Measurements from ENCODE around the gene CLDN15. TPM values are rescaled to one million over a fixed set of nuclear protein-coding genes. Genes with fewer than 3 reads are reported as not detected.

The CLDN15 gene
- total and polyA plus RNA-seq, 8 donors = 1.2 to 131 (median 6.0) TPM

DNA sequence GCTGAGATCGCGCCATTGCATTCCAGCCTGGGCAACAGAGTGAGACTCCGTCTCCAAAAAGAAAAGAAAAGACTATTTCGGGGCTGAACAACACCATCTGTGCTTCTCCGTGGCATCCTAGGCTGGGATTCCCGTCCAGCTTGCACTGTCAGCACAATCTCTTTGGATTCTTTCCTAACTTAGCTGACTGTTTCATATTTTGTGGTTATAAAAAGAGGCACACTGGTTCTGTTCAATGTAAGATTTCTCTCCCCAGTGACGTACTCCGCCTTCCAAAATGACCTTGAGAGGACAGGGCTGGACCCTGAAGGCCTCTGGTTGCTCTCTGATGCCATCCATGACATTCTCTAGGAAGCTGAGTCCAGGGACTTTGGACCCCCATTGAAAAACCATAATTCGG is 10.9 kb downstream of the CLDN15 start:
- no peak for TF ChIP-seq EP300 (IDR thresholded peaks at IDR 0.05)
- TF ChIP-seq POLR2A (IDR thresholded peaks at IDR 0.05) = no peak
- no peak for TF ChIP-seq POLR2AphosphoS5 (IDR thresholded peaks at IDR 0.05)
- TF ChIP-seq, protein P1, sequence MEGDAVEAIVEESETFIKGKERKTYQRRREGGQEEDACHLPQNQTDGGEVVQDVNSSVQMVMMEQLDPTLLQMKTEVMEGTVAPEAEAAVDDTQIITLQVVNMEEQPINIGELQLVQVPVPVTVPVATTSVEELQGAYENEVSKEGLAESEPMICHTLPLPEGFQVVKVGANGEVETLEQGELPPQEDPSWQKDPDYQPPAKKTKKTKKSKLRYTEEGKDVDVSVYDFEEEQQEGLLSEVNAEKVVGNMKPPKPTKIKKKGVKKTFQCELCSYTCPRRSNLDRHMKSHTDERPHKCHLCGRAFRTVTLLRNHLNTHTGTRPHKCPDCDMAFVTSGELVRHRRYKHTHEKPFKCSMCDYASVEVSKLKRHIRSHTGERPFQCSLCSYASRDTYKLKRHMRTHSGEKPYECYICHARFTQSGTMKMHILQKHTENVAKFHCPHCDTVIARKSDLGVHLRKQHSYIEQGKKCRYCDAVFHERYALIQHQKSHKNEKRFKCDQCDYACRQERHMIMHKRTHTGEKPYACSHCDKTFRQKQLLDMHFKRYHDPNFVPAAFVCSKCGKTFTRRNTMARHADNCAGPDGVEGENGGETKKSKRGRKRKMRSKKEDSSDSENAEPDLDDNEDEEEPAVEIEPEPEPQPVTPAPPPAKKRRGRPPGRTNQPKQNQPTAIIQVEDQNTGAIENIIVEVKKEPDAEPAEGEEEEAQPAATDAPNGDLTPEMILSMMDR (IDR thresholded peaks at IDR 0.05) = no peak
- DNase-seq = no peak
- intact Hi-C loops (cut with DNase I; ENCODE audit: low total_unique reads) = no loop called here
- no peak overlapping the region for H3K4me3 ChIP-seq
- H3K9me3 ChIP-seq = no peaks in the 10 kb centered on the region
- WGBS, 5 donors = 83 to 96% (median 91%) methylated on average over 9 of the region's 9 CpGs
- H3K36me3 ChIP-seq = peaks cover 41 to 92% (median 77%) of the 10 kb centered on the region in 4 donors
- H3K4me1 ChIP-seq = peaks cover under 1 to 16% (median 15%) of the 10 kb centered on the region in 4 donors
- H3K27ac ChIP-seq = no peak overlapping the region
- no peaks in the 10 kb centered on the region for H3K27me3 ChIP-seq

DNA sequence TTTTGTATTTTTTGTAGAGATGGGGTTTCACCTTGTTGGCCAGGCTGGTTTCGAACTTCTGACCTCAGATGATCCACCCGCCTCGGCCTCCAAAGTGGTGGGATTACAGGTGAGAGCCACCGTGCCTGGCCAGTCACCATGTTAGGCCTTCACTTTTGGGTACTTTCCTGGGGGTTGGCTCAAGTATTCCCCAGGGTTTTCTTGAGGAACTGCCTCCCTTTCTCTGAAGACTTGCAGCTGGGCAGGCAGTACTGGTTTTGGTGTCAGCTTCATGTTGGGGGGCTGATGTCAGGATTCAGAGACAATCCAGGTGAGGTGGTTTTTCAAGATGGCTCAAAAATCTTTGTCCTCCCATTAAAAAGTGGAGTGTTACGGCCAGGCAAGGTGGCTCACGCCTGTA is 12.0 kb downstream of the CLDN15 start:
- DNase-seq = no peak
- no peak overlapping the region for H3K4me3 ChIP-seq
- no peak for TF ChIP-seq EP300 (IDR thresholded peaks at IDR 0.05)
- no peak for TF ChIP-seq POLR2A (IDR thresholded peaks at IDR 0.05)
- TF ChIP-seq POLR2AphosphoS5 (IDR thresholded peaks at IDR 0.05) = no peak
- TF ChIP-seq, protein P1 (IDR thresholded peaks at IDR 0.05) = no peak
- peaks cover 41 to 88% (median 80%) of the 10 kb centered on the region in 4 donors for H3K36me3 ChIP-seq
- intact Hi-C loops (cut with DNase I; ENCODE audit: low total_unique reads) = no loop called here
- H3K9me3 ChIP-seq = no peaks in the 10 kb centered on the region
- H3K27ac ChIP-seq = no peak overlapping the region
- no peaks in the 10 kb centered on the region for H3K27me3 ChIP-seq
- WGBS, 5 donors = 92 to 96% (median 94%) methylated on average over 5 to 6 of the region's 6 CpGs
- H3K4me1 ChIP-seq = peaks cover 0 to 14% (median 11%) of the 10 kb centered on the region in 4 donors

- WGBS, 5 donors = 92 to 98% (median 97%) methylated on average over 13 to 15 of the region's 15 CpGs
- H3K36me3 ChIP-seq = peaks cover 39 to 71% (median 67%) of the 10 kb centered on the region in 4 donors
- TF ChIP-seq POLR2A (IDR thresholded peaks at IDR 0.05) = no peak
- TF ChIP-seq EP300 (IDR thresholded peaks at IDR 0.05) = no peak
- TF ChIP-seq POLR2AphosphoS5 (IDR thresholded peaks at IDR 0.05) = no peak
- TF ChIP-seq, protein P1 (IDR thresholded peaks at IDR 0.05) = no peak
- no peaks in the 10 kb centered on the region for H3K27me3 ChIP-seq
- H3K9me3 ChIP-seq = no peaks in the 10 kb centered on the region
- H3K27ac ChIP-seq = no peak overlapping the region
- H3K4me1 ChIP-seq = peaks cover 17 to 32% (median 27%) of the 10 kb centered on the region in 4 donors
- DNase-seq = no peak
- intact Hi-C loops (cut with DNase I; ENCODE audit: low total_unique reads) = no loop called here
- no peak overlapping the region for H3K4me3 ChIP-seq
These were observed 14.1 kb downstream of the CLDN15 start for GRCh38 chr7:101223528-101223927.

GRCh38 chr7:101222275-101222830 is 15.2 kb downstream of the CLDN15 start:
- H3K27me3 ChIP-seq = no peaks in the 10 kb centered on the region
- H3K36me3 ChIP-seq = peaks cover 31 to 60% (median 56%) of the 10 kb centered on the region in 4 donors
- intact Hi-C loops (cut with DNase I; ENCODE audit: low total_unique reads) = no loop called here
- no peak overlapping the region for H3K27ac ChIP-seq
- H3K4me3 ChIP-seq = no peak overlapping the region
- peaks cover 18 to 35% (median 30%) of the 10 kb centered on the region in 4 donors for H3K4me1 ChIP-seq
- 87 to 97% (median 94%) methylated on average over 15 to 27 of the region's 27 CpGs for WGBS, 5 donors
- TF ChIP-seq POLR2AphosphoS5 (IDR thresholded peaks at IDR 0.05) = no peak
- TF ChIP-seq, protein P1 (IDR thresholded peaks at IDR 0.05) = no peak
- no peak for TF ChIP-seq POLR2A (IDR thresholded peaks at IDR 0.05)
- no peak for TF ChIP-seq EP300 (IDR thresholded peaks at IDR 0.05)
- DNase-seq = no peak
- H3K9me3 ChIP-seq = no peaks in the 10 kb centered on the region

Data from stomach (tissue), 9 donors.